Measurements from ENCODE around the gene BICRAL. TPM values are rescaled to one million over a fixed set of nuclear protein-coding genes. Genes with fewer than 3 reads are reported as not detected.

The BICRAL gene
- total RNA-seq, 1 donor from 2014 or later, result 12.0 TPM

DNA sequence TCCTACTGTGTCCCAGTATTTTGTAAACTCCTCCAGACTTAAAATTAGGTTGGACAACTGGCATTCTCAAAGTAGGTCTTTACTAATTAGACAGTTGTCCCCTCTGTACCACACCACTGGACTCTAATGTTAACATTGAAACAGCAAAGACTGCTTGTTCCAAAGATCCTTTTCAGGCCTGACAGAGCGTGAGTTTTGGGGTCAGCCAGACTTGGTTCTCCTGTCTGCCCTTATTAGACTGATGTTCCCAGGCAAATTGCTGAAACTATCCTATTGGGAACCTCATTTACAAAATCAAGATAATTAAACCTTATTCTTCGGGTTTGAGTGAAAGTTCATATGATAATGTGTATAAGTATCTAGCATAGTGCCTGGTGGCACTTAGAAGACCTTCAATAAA, 3.7 kb upstream of the BICRAL start:
- H3K36me3 ChIP-seq, result no peaks in the 10 kb centered on the region
- TF ChIP-seq, protein P1, sequence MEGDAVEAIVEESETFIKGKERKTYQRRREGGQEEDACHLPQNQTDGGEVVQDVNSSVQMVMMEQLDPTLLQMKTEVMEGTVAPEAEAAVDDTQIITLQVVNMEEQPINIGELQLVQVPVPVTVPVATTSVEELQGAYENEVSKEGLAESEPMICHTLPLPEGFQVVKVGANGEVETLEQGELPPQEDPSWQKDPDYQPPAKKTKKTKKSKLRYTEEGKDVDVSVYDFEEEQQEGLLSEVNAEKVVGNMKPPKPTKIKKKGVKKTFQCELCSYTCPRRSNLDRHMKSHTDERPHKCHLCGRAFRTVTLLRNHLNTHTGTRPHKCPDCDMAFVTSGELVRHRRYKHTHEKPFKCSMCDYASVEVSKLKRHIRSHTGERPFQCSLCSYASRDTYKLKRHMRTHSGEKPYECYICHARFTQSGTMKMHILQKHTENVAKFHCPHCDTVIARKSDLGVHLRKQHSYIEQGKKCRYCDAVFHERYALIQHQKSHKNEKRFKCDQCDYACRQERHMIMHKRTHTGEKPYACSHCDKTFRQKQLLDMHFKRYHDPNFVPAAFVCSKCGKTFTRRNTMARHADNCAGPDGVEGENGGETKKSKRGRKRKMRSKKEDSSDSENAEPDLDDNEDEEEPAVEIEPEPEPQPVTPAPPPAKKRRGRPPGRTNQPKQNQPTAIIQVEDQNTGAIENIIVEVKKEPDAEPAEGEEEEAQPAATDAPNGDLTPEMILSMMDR (IDR thresholded peaks at IDR 0.05; ENCODE audit: borderline replicate concordance), result no peak
- no peaks in the 10 kb centered on the region for H3K27me3 ChIP-seq (ENCODE audit: low read depth)
- H3K9me3 ChIP-seq (replicated peaks), result no peaks in the 10 kb centered on the region
- no peak overlapping the region for H3K4me3 ChIP-seq
- peaks cover 18% of the 10 kb centered on the region for H3K4me1 ChIP-seq
- no peak overlapping the region for H3K27ac ChIP-seq (replicated peaks)
- DNase-seq, result no peak
- intact Hi-C loops (cut with micrococcal nuclease), result no loop called here

GRCh38 chr6:42779521-42779920, 2.3 kb upstream of the BICRAL start:
- Histone ChIP-seq H3K4me3 (no peak overlapping the region), H3K36me3 (no peaks in the 10 kb centered on the region), H3K27me3 (ENCODE audit: low read depth) (no peaks in the 10 kb centered on the region), H3K27ac (replicated peaks) (no peak overlapping the region), H3K9me3 (replicated peaks) (no peaks in the 10 kb centered on the region), H3K4me1 (peaks cover 28% of the 10 kb centered on the region)
- TF ChIP-seq, protein P1 (IDR thresholded peaks at IDR 0.05; ENCODE audit: borderline replicate concordance), result no peak
- intact Hi-C loops (cut with micrococcal nuclease), result no loop called here
- DNase-seq, result no peak

DNA sequence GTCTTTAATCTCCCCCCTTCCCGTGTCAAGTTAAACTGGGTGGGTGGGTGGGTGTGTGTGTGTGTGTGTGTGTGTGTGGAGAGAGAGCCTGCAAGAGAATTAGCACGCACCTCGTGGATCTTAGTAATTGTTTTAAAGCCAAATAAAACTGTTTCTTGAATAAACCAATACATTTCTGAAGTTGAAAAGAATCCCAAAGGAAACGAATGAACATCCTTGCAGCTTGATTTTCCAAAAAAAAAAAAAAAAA, 381 bp upstream of the BICRAL start:
- Histone ChIP-seq H3K27me3 (ENCODE audit: low read depth) (no peaks in the 10 kb centered on the region), H3K4me1 (peaks cover 47% of the 10 kb centered on the region), H3K4me3 (peak overlapping the region; percentile 96), H3K36me3 (no peaks in the 10 kb centered on the region), H3K9me3 (replicated peaks) (no peaks in the 10 kb centered on the region), H3K27ac (replicated peaks) (peak overlapping the region; percentile 100)
- DNase-seq, result no peak
- TF ChIP-seq, protein P1 (IDR thresholded peaks at IDR 0.05; ENCODE audit: borderline replicate concordance), result no peak
- intact Hi-C loops (cut with micrococcal nuclease), result no loop called here

DNA sequence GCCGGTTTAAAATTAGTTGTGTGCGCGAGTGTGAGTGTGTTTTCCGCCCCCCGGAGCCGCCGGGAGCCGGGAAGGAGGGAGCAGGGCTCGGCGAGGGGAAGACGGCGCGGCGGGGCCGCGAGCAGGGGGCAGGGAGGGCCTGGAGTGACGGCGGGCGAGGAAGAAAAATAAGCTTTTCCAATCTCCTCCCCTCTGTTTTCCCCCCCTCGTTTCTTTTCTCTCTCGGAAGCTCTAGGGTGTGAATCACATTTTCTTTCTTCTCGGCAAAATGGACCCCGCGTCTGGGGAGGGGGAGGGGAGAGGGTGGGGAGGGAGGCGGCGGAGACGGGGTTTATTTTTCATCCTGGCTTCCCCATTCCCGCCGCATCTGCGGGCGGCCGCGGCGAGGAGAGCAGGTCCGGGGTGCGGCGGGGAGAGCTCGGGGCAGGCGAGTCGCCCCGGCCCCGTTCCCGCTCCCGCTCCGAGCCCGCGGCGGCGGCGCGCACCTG, 881 bp downstream of the BICRAL start:
- DNase-seq, result peak; percentile 77
- TF ChIP-seq, protein P1 (IDR thresholded peaks at IDR 0.05; ENCODE audit: borderline replicate concordance), result no peak
- intact Hi-C loops (cut with micrococcal nuclease), result no loop called here
- Histone ChIP-seq H3K27me3 (ENCODE audit: low read depth) (no peaks in the 10 kb centered on the region), H3K9me3 (replicated peaks) (no peaks in the 10 kb centered on the region), H3K36me3 (no peaks in the 10 kb centered on the region), H3K27ac (replicated peaks) (peak overlapping the region; percentile 100), H3K4me1 (peaks cover 59% of the 10 kb centered on the region), H3K4me3 (peak overlapping the region; percentile 96)

GRCh38 chr6:42783177-42783875, 1.5 kb downstream of the BICRAL start:
- H3K27ac ChIP-seq (replicated peaks), result peak overlapping the region; percentile 100

More at GRCh38 chr6:42783177-42783875, 1.5 kb downstream of the BICRAL start:
- intact Hi-C loops (cut with micrococcal nuclease), result no loop called here
- H3K4me1 ChIP-seq, result peaks cover 64% of the 10 kb centered on the region
- H3K27me3 ChIP-seq (ENCODE audit: low read depth), result no peaks in the 10 kb centered on the region
- peak overlapping the region; percentile 96 for H3K4me3 ChIP-seq
- no peaks in the 10 kb centered on the region for H3K36me3 ChIP-seq
- H3K9me3 ChIP-seq (replicated peaks), result no peaks in the 10 kb centered on the region
- TF ChIP-seq, protein P1 (IDR thresholded peaks at IDR 0.05; ENCODE audit: borderline replicate concordance), result no peak
- DNase-seq, result peak; percentile 82
